ENCODE measurements around the gene CNTNAP5.

GRCh38 chr2:124959581-124959980 is 934.5 kb downstream of the CNTNAP5 start:
- no peak for TF ChIP-seq CTCF (IDR thresholded peaks at IDR 0.05; ENCODE audit: low read depth, low read length)
- TF ChIP-seq EZH2phosphoT487 (IDR thresholded peaks at IDR 0.05; ENCODE audit: low read depth): no peak
